ENCODE results near the gene ANO2.

GRCh38 chr12:5548152-5548943, 396.7 kb downstream of the ANO2 start:
- TF ChIP-seq CTCF (IDR thresholded peaks at IDR 0.05; ENCODE audit: low read depth, low read length) = no peak
- no peak for TF ChIP-seq EZH2phosphoT487 (IDR thresholded peaks at IDR 0.05; ENCODE audit: low read depth)
